Astrocyte (in vitro differentiated cells and primary cell): ENCODE measurements around the gene FSIP1. TPM values are rescaled to one million over a fixed set of nuclear protein-coding genes. Genes with fewer than 3 reads are reported as not detected.

ENCODE experiments used
- DNase-seq: peaks from one replicate; pipeline ENCODE4 v3.0.0-alpha.2; 2010; ENCODE audit warnings: low read depth
- FAIRE-seq: peaks from 2 replicates; lab custom pipeline; 2011; peaks lifted over from hg19 to GRCh38; lab: Jason Lieb, UNC
- H2AFZ ChIP-seq: 2 replicates; pipeline ENCODE4 v1.6.0; 2012; ENCODE audit warnings: low read depth, low read length, inconsistent platforms
- H3K27ac ChIP-seq: 2 replicates; pipeline ENCODE4 v1.5.1; 2011; ENCODE audit warnings: low read depth, low read length, inconsistent platforms
- H3K27me3 ChIP-seq: 2 replicates; pipeline ENCODE4 v1.6.0; 2011; ENCODE audit warnings: low read length, inconsistent platforms; ENCODE audit not compliant: insufficient read depth
- H3K36me3 ChIP-seq: 2 replicates; pipeline ENCODE4 v1.5.1; 2011; ENCODE audit warnings: low read length, inconsistent platforms; ENCODE audit not compliant: insufficient read depth
- H3K4me1 ChIP-seq: 2 replicates; pipeline ENCODE4 v1.5.1; 2011; ENCODE audit warnings: low read length, inconsistent platforms; ENCODE audit not compliant: insufficient read depth
- H3K4me2 ChIP-seq: 2 replicates; pipeline ENCODE4 v1.6.0; 2012; ENCODE audit warnings: low read length, inconsistent platforms
- H3K4me3 ChIP-seq: 2 replicates; pipeline ENCODE4 v1.5.1; 2011; ENCODE audit warnings: low read depth, mild to moderate bottlenecking, low read length, inconsistent platforms; ENCODE audit not compliant: insufficient read depth
- H3K79me2 ChIP-seq: 2 replicates; pipeline ENCODE4 v1.6.0; 2012; ENCODE audit warnings: mild to moderate bottlenecking, low read length, inconsistent platforms; ENCODE audit not compliant: insufficient read depth
- H3K9ac ChIP-seq: 2 replicates; pipeline ENCODE4 v1.6.0; 2012; ENCODE audit warnings: mild to moderate bottlenecking, low read length, inconsistent platforms
- H3K9me3 ChIP-seq: 2 replicates; pipeline ENCODE4 v1.5.1; 2012; ENCODE audit warnings: low read depth, mild to moderate bottlenecking, low read length, inconsistent platforms; ENCODE audit not compliant: insufficient read depth
- H4K20me1 ChIP-seq: 2 replicates; pipeline ENCODE4 v1.6.0; 2012; ENCODE audit warnings: low read length, inconsistent platforms; ENCODE audit not compliant: insufficient read depth
- H3K27ac Mint-ChIP-seq: one replicate; pipeline ENCODE4 v1.8.0; 2021; ENCODE audit warnings: mild to moderate bottlenecking, mixed read lengths; ENCODE audit not compliant: unreplicated experiment
- H3K27me3 Mint-ChIP-seq: one replicate; pipeline ENCODE4 v1.8.0; 2021; ENCODE audit warnings: low read depth, mixed read lengths; ENCODE audit not compliant: unreplicated experiment
- H3K36me3 Mint-ChIP-seq: one replicate; pipeline ENCODE4 v1.8.0; 2021; ENCODE audit warnings: low read depth, mixed read lengths; ENCODE audit not compliant: unreplicated experiment
- H3K4me1 Mint-ChIP-seq: one replicate; pipeline ENCODE4 v1.8.0; 2021; ENCODE audit warnings: low read depth, mixed read lengths; ENCODE audit not compliant: unreplicated experiment
- H3K4me3 Mint-ChIP-seq: one replicate; pipeline ENCODE4 v1.8.0; 2021; ENCODE audit warnings: mild to moderate bottlenecking, moderate library complexity, mixed read lengths; ENCODE audit not compliant: unreplicated experiment
- H3K9me3 Mint-ChIP-seq: one replicate; pipeline ENCODE4 v1.8.0; 2021; ENCODE audit warnings: mild to moderate bottlenecking, mixed read lengths; ENCODE audit not compliant: unreplicated experiment
- EZH2 ChIP-seq: IDR thresholded peaks from 2 replicates; pipeline ENCODE4 v1.6.1; 2012; ENCODE audit warnings: mild to moderate bottlenecking, low read length, inconsistent platforms; ENCODE audit not compliant: insufficient read depth
- total RNA-seq: library from RNA; stranded (reverse); gene quantifications from 2 replicates; pipeline ENCODE4 v1.2.1, GENCODE V29; 2021
- TF ChIP-seq, protein P1 (sequence below): IDR thresholded peaks from 2 replicates; pipeline ENCODE4 v1.5.1; 2011; ENCODE audit warnings: low read depth, mild to moderate bottlenecking, inconsistent platforms, low read length, moderate library complexity; ENCODE audit not compliant: insufficient read depth

Gene FSIP1
- total RNA-seq, 1 donor from 2014 or later, result 0.77 TPM

DNA sequence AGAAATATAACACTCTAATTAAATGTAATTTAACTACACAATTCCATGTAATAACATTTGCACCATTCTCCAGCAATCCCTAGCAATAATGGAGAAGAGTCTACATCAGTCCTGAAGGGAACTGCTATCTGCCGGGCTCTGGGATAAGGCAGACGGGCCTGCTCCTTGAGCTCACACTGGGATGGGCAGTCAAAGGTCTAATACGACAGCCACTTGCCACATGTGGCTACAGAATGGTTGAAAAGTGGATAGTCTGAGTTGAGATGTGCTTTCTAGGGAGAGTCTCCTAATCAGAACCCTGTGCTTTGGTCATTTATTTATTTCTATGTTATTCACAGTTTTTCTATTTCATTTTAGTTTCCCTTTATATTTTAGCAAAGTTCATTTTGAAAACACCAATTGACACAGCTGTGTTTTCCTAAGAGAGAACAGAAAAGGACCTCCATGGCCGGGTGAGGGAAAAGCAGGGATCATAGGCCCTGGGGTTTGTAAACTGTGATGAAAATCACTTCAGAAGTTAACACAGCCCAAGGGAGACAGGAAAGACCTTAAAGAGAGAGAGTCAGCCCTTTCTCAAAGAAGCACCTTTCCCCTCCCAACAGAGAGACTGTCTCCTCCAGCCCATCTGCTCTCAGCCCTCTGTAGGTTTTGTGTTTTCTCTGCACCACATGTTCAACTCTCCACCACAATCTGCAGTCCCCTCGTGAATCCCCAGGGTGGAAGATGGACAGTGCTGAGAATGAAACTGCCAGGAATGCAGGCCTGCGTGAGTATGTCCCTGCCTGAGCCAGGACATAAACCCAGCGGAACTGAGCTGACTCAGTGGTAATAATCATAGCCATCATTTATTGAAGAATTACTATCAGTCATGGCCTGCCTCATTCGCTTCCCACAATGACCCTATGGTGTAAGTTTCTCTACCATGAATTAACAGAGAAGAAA, 11.6 kb downstream of the FSIP1 start:
- Histone ChIP-seq H3K9me3 (no peaks in the 10 kb centered on the region), H2AFZ (peak overlapping the region; percentile 81), H3K9ac (peak overlapping the region; percentile 61), H3K27me3 (no peaks in the 10 kb centered on the region), H3K4me2 (peak overlapping the region; percentile 72), H4K20me1 (no peaks in the 10 kb centered on the region), H3K4me3 (peak overlapping the region; percentile 38), H3K79me2 (no peaks in the 10 kb centered on the region), H3K27ac (peak overlapping the region; percentile 21), H3K36me3 (no peaks in the 10 kb centered on the region), H3K4me1 (peaks cover 13% of the 10 kb centered on the region)
- Mint-ChIP-seq H3K27ac (peak overlapping the region; percentile 31), H3K36me3 (no peaks in the 10 kb centered on the region), H3K4me1 (peaks cover 6% of the 10 kb centered on the region), H3K4me3 (peak overlapping the region; percentile 1), H3K9me3 (peaks cover 3% of the 10 kb centered on the region), H3K27me3 (no peaks in the 10 kb centered on the region)
- peak; percentile 86 for DNase-seq
- TF ChIP-seq, protein P1, sequence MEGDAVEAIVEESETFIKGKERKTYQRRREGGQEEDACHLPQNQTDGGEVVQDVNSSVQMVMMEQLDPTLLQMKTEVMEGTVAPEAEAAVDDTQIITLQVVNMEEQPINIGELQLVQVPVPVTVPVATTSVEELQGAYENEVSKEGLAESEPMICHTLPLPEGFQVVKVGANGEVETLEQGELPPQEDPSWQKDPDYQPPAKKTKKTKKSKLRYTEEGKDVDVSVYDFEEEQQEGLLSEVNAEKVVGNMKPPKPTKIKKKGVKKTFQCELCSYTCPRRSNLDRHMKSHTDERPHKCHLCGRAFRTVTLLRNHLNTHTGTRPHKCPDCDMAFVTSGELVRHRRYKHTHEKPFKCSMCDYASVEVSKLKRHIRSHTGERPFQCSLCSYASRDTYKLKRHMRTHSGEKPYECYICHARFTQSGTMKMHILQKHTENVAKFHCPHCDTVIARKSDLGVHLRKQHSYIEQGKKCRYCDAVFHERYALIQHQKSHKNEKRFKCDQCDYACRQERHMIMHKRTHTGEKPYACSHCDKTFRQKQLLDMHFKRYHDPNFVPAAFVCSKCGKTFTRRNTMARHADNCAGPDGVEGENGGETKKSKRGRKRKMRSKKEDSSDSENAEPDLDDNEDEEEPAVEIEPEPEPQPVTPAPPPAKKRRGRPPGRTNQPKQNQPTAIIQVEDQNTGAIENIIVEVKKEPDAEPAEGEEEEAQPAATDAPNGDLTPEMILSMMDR, result no peak
- no peak for TF ChIP-seq EZH2
- FAIRE-seq, result peak; percentile 45

DNA sequence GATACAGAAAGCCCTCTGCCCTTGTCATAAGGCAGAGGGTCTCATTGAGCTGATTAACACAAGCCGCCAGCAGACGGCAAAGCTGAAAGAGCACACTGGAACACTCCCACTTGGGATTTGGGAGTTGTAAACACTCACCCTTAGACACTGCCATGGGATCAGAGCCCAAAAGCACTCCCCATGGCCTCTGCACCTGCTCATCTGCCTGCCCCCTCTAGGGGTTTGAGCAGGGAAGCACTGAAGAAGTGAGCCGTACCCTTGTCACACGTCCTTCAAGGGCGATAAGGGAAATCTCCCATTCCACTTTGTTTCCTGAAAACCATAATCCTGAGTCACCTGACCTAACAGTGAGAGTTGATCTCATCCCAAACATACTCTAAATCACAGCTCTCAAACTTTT, 14.7 kb downstream of the FSIP1 start:
- FAIRE-seq, result no peak
- Mint-ChIP-seq H3K9me3 (peaks cover 3% of the 10 kb centered on the region), H3K4me1 (peaks cover 6% of the 10 kb centered on the region), H3K27ac (no peak overlapping the region), H3K36me3 (no peaks in the 10 kb centered on the region), H3K27me3 (no peaks in the 10 kb centered on the region), H3K4me3 (no peak overlapping the region)
- Histone ChIP-seq H3K27me3 (no peaks in the 10 kb centered on the region), H3K36me3 (no peaks in the 10 kb centered on the region), H4K20me1 (no peaks in the 10 kb centered on the region), H2AFZ (no peak overlapping the region), H3K4me1 (peaks cover 13% of the 10 kb centered on the region), H3K9ac (no peak overlapping the region), H3K4me2 (no peak overlapping the region), H3K79me2 (no peaks in the 10 kb centered on the region), H3K4me3 (no peak overlapping the region), H3K27ac (no peak overlapping the region), H3K9me3 (no peaks in the 10 kb centered on the region)
- TF ChIP-seq, protein P1, result no peak
- TF ChIP-seq EZH2, result no peak
- DNase-seq, result no peak

DNA sequence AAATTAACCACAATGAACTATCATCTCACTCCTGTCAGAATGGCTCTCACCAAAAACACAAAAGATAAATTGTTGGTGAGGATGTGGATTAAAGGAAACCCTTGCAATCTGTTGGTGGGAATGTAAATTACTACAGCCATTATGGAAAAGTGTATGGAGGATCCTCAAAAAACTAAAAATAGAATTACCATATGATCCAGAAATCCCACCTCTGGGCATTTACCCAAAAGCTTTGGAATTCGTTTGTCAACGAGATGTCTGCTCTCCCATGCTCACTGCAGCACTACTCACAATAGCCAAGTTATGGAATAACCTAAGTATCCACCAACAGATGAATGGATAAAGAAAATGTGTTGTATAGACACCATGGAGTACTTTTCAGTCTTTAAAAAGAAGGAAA, 21.6 kb downstream of the FSIP1 start:
- Mint-ChIP-seq H3K36me3 (no peaks in the 10 kb centered on the region), H3K9me3 (no peaks in the 10 kb centered on the region), H3K27me3 (no peaks in the 10 kb centered on the region), H3K4me3 (no peak overlapping the region), H3K27ac (no peak overlapping the region), H3K4me1 (no peaks in the 10 kb centered on the region)
- DNase-seq (no peak), FAIRE-seq (peak; percentile 17)
- Histone ChIP-seq H4K20me1 (no peaks in the 10 kb centered on the region), H2AFZ (no peak overlapping the region), H3K9me3 (no peaks in the 10 kb centered on the region), H3K4me3 (no peak overlapping the region), H3K9ac (no peak overlapping the region), H3K27ac (no peak overlapping the region), H3K4me1 (no peaks in the 10 kb centered on the region), H3K36me3 (no peaks in the 10 kb centered on the region), H3K79me2 (no peaks in the 10 kb centered on the region), H3K27me3 (no peaks in the 10 kb centered on the region), H3K4me2 (no peak overlapping the region)
- TF ChIP-seq, protein P1, result no peak
- TF ChIP-seq EZH2, result no peak
